MCF 10A (cell line): ENCODE results near the gene GPR176. TPM values are rescaled to one million over a fixed set of nuclear protein-coding genes. Genes with fewer than 3 reads are reported as not detected.

ENCODE experiments used
- BruUV-seq: library from RNA; stranded (reverse); fragments of 400-500 nt; replicated peaks from 2 replicates; lab custom pipeline; 2021; lab: Mats Ljungman, UMichigan
- CTCF ChIA-PET: fragments of 300-600 bp; sonication (Branson Sonifier 250); formaldehyde crosslinking; extraction: SDS; loops from one replicate; lab custom pipeline; 2021; ENCODE audit warnings: antibody characterized with exemption, inconsistent platforms; lab: Yijun Ruan, JAX
- POLR2A ChIA-PET: fragments of 300-600, 350-650 bp; sonication (Branson Sonifier 250); formaldehyde crosslinking; extraction: SDS; loops from one replicate; lab custom pipeline; 2020; ENCODE audit warnings: antibody characterized with exemption, inconsistent platforms; lab: Yijun Ruan, JAX
- DNase-seq: peaks from one replicate; pipeline ENCODE4 v3.0.0-alpha.2; 2018; ENCODE audit not compliant: unreplicated experiment
- H3K27ac Mint-ChIP-seq: one replicate; pipeline ENCODE4 v1.8.0; 2022; ENCODE audit warnings: mild to moderate bottlenecking, low read depth, mixed read lengths; ENCODE audit not compliant: unreplicated experiment
- H3K27me3 Mint-ChIP-seq: one replicate; pipeline ENCODE4 v1.8.0; 2022; ENCODE audit warnings: mixed read lengths; ENCODE audit not compliant: insufficient read depth, unreplicated experiment
- H3K36me3 Mint-ChIP-seq: one replicate; pipeline ENCODE4 v1.8.0; 2022; ENCODE audit warnings: mild to moderate bottlenecking, moderate library complexity, mixed read lengths; ENCODE audit not compliant: insufficient read depth, unreplicated experiment
- H3K4me1 Mint-ChIP-seq: one replicate; pipeline ENCODE4 v1.8.0; 2022; ENCODE audit warnings: mixed read lengths; ENCODE audit not compliant: insufficient read depth, unreplicated experiment
- H3K4me3 Mint-ChIP-seq: one replicate; pipeline ENCODE4 v1.8.0; 2022; ENCODE audit warnings: mild to moderate bottlenecking, moderate library complexity, mixed read lengths; ENCODE audit not compliant: unreplicated experiment
- H3K9me3 Mint-ChIP-seq: one replicate; pipeline ENCODE4 v1.8.0; 2022; ENCODE audit warnings: mixed read lengths; ENCODE audit not compliant: unreplicated experiment
- CTCF ChIP-seq: fragments of 200-600 bp; IDR thresholded peaks from one replicate; pipeline ENCODE4 v1.8.0; 2022; ENCODE audit warnings: antibody characterized with exemption, mild to moderate bottlenecking; ENCODE audit not compliant: unreplicated experiment
- intact Hi-C: fragments of 100-400 bp; cut with micrococcal nuclease; formaldehyde crosslinking; loops from 2 replicates; pipeline ENCODE4 v1.14.1; 2022
- total RNA-seq: library from RNA; stranded (reverse); gene quantifications from 2 replicates; pipeline ENCODE4 v1.2.3, GENCODE V29; 2022

Gene GPR176
- total RNA-seq, 1 experiment from 2014 or later = 1.8 TPM

DNA sequence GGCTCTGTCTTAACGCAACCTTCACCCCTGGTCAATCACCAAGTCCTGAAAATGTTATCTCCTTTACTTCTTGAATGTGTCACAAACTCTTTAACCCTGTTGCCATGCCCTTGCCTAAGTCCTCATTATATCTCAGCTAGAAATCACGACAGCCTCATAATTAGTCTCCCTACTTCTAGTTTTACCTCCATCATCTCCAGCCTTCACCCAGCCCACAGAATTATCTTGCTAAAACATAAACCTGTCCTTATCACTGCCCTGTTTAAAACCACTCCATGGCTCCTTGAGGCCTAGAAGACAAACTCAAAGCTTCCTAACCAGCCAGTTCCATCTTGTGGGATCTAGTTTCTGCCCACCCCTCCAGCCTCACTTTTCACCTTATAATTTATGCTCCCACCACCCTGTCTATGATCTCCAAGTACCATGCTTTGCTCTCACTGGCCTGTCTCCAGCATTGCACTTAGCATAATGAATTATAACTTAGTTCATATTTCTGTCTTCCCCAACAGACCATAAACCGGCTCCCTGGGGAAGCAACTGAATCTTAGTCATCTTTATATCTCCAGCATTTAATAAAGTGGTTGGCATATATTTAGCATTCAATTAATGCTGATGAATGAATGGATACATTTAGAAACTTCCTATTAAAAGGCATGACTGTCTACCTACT is 39.2 kb downstream of the GPR176 start:
- no peak for TF ChIP-seq CTCF
- no peak overlapping the region for H3K4me3 Mint-ChIP-seq
- no peaks in the 10 kb centered on the region for H3K27me3 Mint-ChIP-seq
- intact Hi-C loops = loop anchor here (10.0 kb wide), 1 partner anchor 124 kb away; no protein-coding TSS in a partner anchor
- H3K27ac Mint-ChIP-seq = no peak overlapping the region
- H3K4me1 Mint-ChIP-seq = peaks cover 9% of the 10 kb centered on the region
- peaks cover 6% of the 10 kb centered on the region for H3K9me3 Mint-ChIP-seq
- no peaks in the 10 kb centered on the region for H3K36me3 Mint-ChIP-seq
- ChIA-PET CTCF (interaction anchor here (0.6 kb wide), 2 partner anchors 93 to 226 kb away, joined by 3 read pairs; no protein-coding TSS in a partner anchor), POLR2A (no interaction called here)
- BruUV-seq = no TSS peak
- no peak for DNase-seq

DNA sequence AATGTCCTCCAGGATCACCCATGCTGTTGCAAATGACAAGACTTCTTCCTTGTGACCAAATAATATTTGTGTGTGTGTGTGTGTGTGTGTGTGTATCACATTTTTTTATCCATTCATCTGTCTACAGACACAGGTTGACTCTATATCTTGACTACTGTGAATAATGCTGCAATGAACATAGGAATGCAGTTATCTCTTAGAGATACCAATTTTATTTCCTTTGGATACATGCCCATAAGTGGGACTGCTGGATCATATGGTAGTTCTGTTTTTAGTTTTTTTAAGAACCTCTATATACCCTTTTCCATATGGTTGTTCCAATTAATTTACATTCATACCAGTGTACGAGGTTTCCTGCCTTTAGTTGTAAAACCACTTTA is 41.7 kb downstream of the GPR176 start:
- BruUV-seq = no TSS peak

DNA sequence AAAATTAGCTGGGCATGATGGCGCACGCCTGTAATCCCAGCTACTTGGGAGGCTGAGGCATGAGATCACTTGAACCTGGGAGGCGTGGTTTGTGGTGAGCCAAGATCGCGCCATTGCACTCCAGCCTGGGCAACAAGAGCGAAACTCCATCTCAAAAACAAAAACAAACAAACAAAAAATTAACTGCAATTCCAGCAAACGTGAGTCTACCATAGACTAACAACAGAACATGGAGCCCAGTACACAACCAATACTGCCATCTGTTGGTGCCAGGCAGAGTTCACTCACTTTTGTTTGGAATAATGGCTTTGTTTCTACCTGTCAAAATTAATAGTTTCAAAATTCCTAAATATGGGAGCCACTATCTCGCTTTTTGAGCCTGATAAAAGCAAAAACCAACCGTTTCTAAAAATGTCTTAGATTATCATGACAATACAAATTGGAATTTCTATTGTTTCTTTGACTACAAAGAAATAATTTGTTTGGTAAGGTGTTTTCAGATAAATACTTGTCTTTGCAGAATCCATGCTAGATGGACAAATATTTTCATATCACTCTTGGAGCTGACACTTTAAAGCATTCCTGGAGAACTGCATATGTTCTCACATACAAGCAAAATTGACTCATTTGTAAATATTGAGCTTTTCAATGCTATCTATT is 45.0 kb downstream of the GPR176 start:
- Mint-ChIP-seq H3K9me3 (peaks cover 6% of the 10 kb centered on the region), H3K4me1 (no peaks in the 10 kb centered on the region), H3K27ac (no peak overlapping the region), H3K27me3 (no peaks in the 10 kb centered on the region), H3K4me3 (no peak overlapping the region), H3K36me3 (no peaks in the 10 kb centered on the region)
- peak; percentile 62 for DNase-seq
- intact Hi-C loops = loop anchor here (1.0 to 2.0 kb wide), 3 partner anchors 73 to 188 kb away; no protein-coding TSS in a partner anchor
- CTCF ChIA-PET = interaction anchor here (0.6 to 3.5 kb wide), 18 partner anchors 13 to 658 kb away, joined by 3 to 19 read pairs (median 4); no protein-coding TSS in a partner anchor
- BruUV-seq = no TSS peak
- POLR2A ChIA-PET = interaction anchor here (0.6 to 2.2 kb wide), 5 partner anchors 13 to 387 kb away, joined by 3 to 7 read pairs (median 4); no protein-coding TSS in a partner anchor
- peak; percentile 68 for TF ChIP-seq CTCF

More for the DNA sequence above, 41.7 kb downstream of the GPR176 start:
- CTCF ChIA-PET = interaction anchor here (1.6 kb wide), 2 partner anchors 46 to 76 kb away, joined by 4 to 5 read pairs; no protein-coding TSS in a partner anchor
- H3K27me3 Mint-ChIP-seq = no peaks in the 10 kb centered on the region
- no peaks in the 10 kb centered on the region for H3K36me3 Mint-ChIP-seq
- H3K27ac Mint-ChIP-seq = no peak overlapping the region
- intact Hi-C loops = no loop called here
- POLR2A ChIA-PET = interaction anchor here (0.6 to 1.6 kb wide), 7 partner anchors 9 to 160 kb away, joined by 3 to 8 read pairs (median 3); partner anchors contain the start of gene EIF2AK4
- no peaks in the 10 kb centered on the region for H3K4me1 Mint-ChIP-seq
- no peak for DNase-seq
- H3K4me3 Mint-ChIP-seq = no peak overlapping the region
- H3K9me3 Mint-ChIP-seq = peaks cover 6% of the 10 kb centered on the region
- TF ChIP-seq CTCF = no peak

DNA sequence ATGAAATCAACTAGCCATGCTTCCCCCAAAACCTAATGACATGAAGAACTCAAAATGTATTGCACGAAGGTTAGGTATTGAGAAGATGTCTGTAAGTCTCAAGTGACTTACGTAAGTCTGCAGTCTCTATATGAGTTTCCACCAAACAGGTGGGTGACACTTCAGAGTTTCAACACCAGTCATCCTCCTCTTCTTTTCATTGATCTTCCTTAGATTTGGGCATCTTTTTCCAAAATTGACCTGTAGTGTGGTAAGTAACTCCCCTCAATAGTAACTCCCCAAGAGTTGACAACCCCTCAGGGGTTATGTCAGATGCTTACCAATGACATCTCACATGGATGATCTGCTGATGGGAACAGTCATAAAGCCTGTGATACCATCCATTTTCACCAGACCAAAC is 46.1 kb downstream of the GPR176 start:
- no peak overlapping the region for H3K27ac Mint-ChIP-seq
- no peak for TF ChIP-seq CTCF
- peaks cover 6% of the 10 kb centered on the region for H3K9me3 Mint-ChIP-seq
- no peak for DNase-seq
- BruUV-seq = no TSS peak
- H3K27me3 Mint-ChIP-seq = no peaks in the 10 kb centered on the region
- ChIA-PET CTCF (interaction anchor here (0.8 to 3.5 kb wide), 11 partner anchors 11 to 187 kb away, joined by 3 to 19 read pairs (median 5); no protein-coding TSS in a partner anchor), POLR2A (interaction anchor here (0.9 to 1.1 kb wide), 2 partner anchors 40 to 60 kb away, joined by 3 to 4 read pairs; partner anchors contain the start of gene EIF2AK4)
- no peaks in the 10 kb centered on the region for H3K4me1 Mint-ChIP-seq
- H3K4me3 Mint-ChIP-seq = no peak overlapping the region
- no peaks in the 10 kb centered on the region for H3K36me3 Mint-ChIP-seq
- intact Hi-C loops = loop anchor here (2.0 kb wide), 1 partner anchor 187 kb away; no protein-coding TSS in a partner anchor
